ENCODE results near the gene SART3. TPM values are rescaled to one million over a fixed set of nuclear protein-coding genes. Genes with fewer than 3 reads are reported as not detected.

SART3 gene
- total RNA-seq, 4 donors from 2014 or later: 46.1 to 77.0 (median 62.8) TPM

GRCh38 chr12:108542320-108542719, 18.7 kb downstream of the SART3 start:
- Histone ChIP-seq H3K4me1 (no peaks in the 10 kb centered on the region), H3K27me3 (no peaks in the 10 kb centered on the region), H3K27ac (no peak overlapping the region), H3K36me3 (peaks cover 52% of the 10 kb centered on the region), H3K4me3 (no peak overlapping the region), H3K9me3 (no peaks in the 10 kb centered on the region)
- DNase-seq (ENCODE audit: low spot score in 2 of 2): no peak
- TF ChIP-seq CTCF (IDR thresholded peaks at IDR 0.05) (no peak), POLR2AphosphoS5 (IDR thresholded peaks at IDR 0.05) (no peak), EP300 (IDR thresholded peaks at IDR 0.05) (no peak), POLR2A (IDR thresholded peaks at IDR 0.05) (no peak)
- WGBS: 90% methylated on average over 4 of the region's 4 CpGs

DNA sequence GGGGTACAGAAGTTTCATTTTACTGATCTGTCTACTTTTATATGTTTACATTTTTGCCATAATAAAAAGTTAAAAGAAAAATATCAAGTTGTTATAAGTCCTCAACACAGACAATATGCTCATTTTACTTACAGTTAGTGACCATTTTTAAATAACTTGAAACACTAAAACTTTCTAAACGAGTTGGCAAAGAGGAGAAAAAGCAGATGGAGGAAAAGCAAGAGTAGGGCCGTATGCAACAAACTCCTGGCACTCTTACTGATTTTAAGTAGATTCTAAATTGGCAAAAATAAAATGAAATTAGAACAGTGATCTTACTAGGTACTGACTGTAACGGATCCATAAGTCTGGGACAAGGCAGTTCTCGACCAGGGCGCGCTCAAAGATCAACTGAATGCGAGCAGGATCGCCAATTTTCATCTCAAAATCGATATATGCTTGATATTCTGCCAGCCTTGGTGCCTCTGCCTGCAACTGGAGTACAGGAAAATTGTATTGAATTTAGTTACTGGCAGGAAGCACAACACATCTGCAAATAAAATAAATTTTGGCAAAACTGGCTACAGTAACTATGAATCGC, 22.3 kb downstream of the SART3 start:
- Histone ChIP-seq H3K9me3 (no peaks in the 10 kb centered on the region), H3K4me3 (no peak overlapping the region), H3K27me3 (no peaks in the 10 kb centered on the region), H3K36me3 (peaks cover 55% of the 10 kb centered on the region), H3K4me1 (no peaks in the 10 kb centered on the region), H3K27ac (no peak overlapping the region)
- TF ChIP-seq CTCF (IDR thresholded peaks at IDR 0.05) (no peak), POLR2A (IDR thresholded peaks at IDR 0.05) (no peak), EP300 (IDR thresholded peaks at IDR 0.05) (no peak), POLR2AphosphoS5 (IDR thresholded peaks at IDR 0.05) (no peak)
- 92% methylated on average over 10 of the region's 10 CpGs for WGBS
- no peak for DNase-seq (ENCODE audit: low spot score in 2 of 2)

GRCh38 chr12:108538146-108538545, 22.8 kb downstream of the SART3 start:
- no peak for DNase-seq (ENCODE audit: low spot score in 2 of 2)

GRCh38 chr12:108531929-108532848, 28.8 kb downstream of the SART3 start:
- WGBS: 91% methylated on average over 15 of the region's 15 CpGs
- DNase-seq (ENCODE audit: low spot score in 2 of 2): no peak
- TF ChIP-seq CTCF (IDR thresholded peaks at IDR 0.05): no peak
- no peak for TF ChIP-seq POLR2A (IDR thresholded peaks at IDR 0.05)
- TF ChIP-seq POLR2AphosphoS5 (IDR thresholded peaks at IDR 0.05): no peak
- no peak for TF ChIP-seq EP300 (IDR thresholded peaks at IDR 0.05)
- Histone ChIP-seq H3K4me1 (no peaks in the 10 kb centered on the region), H3K4me3 (no peak overlapping the region), H3K36me3 (peaks cover 99% of the 10 kb centered on the region), H3K27ac (no peak overlapping the region), H3K9me3 (no peaks in the 10 kb centered on the region), H3K27me3 (no peaks in the 10 kb centered on the region)

More at GRCh38 chr12:108538146-108538545, 22.8 kb downstream of the SART3 start:
- Histone ChIP-seq H3K27me3 (no peaks in the 10 kb centered on the region), H3K4me1 (no peaks in the 10 kb centered on the region), H3K4me3 (no peak overlapping the region), H3K9me3 (no peaks in the 10 kb centered on the region), H3K27ac (no peak overlapping the region), H3K36me3 (peaks cover 57% of the 10 kb centered on the region)
- 88% methylated on average over 6 of the region's 6 CpGs for WGBS
- no peak for TF ChIP-seq POLR2AphosphoS5 (IDR thresholded peaks at IDR 0.05)
- no peak for TF ChIP-seq POLR2A (IDR thresholded peaks at IDR 0.05)
- TF ChIP-seq EP300 (IDR thresholded peaks at IDR 0.05): no peak
- no peak for TF ChIP-seq CTCF (IDR thresholded peaks at IDR 0.05)

DNA sequence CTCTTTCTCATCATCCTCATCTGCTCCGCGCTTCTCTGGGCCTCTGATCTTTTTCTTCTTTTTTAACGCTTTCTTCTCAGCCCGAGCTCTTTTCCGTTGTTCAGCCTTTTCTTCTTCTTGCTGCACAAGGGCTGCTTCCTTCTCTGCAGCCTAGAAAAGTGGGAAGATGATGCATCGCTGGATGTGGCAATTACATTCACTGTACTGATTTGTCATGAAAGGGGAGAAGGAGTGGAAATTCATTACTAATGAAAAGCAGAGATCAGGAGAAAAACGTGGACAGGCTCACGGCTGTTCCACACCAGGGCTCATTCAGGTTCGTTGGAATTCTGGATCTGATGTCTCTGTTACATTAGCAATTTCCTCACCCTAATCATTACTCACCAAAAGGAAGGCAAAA, 30.8 kb downstream of the SART3 start:
- Histone ChIP-seq H3K4me3 (no peak overlapping the region), H3K9me3 (no peaks in the 10 kb centered on the region), H3K36me3 (peaks cover 99% of the 10 kb centered on the region), H3K4me1 (no peaks in the 10 kb centered on the region), H3K27me3 (no peaks in the 10 kb centered on the region), H3K27ac (no peak overlapping the region)
- no peak for TF ChIP-seq EP300 (IDR thresholded peaks at IDR 0.05)
- TF ChIP-seq POLR2A (IDR thresholded peaks at IDR 0.05): no peak
- no peak for TF ChIP-seq POLR2AphosphoS5 (IDR thresholded peaks at IDR 0.05)
- TF ChIP-seq CTCF (IDR thresholded peaks at IDR 0.05): no peak
- no peak for DNase-seq (ENCODE audit: low spot score in 2 of 2)
- WGBS: 92% methylated on average over 9 of the region's 9 CpGs
